SK-N-SH treated with all-trans-retinoic acid at 6 μM for 48 hours (cell line): ENCODE measurements around the gene GALNT12.

Experiments
- ARNTL ChIP-seq: fragments of 450-650 bp; formaldehyde crosslinking; IDR thresholded peaks from 2 replicates; pipeline ENCODE4 v1.5.0; 2020; ENCODE audit warnings: low read depth, mild to moderate bottlenecking, moderate library complexity, borderline replicate concordance
- CSRNP3 ChIP-seq: fragments of 250-450 bp; sonication (Bioruptor Pico); IDR thresholded peaks from 2 replicates; pipeline ENCODE4 v1.5.1; 2021; ENCODE audit warnings: mild to moderate bottlenecking, moderate library complexity
- ESRRG ChIP-seq: fragments of 250-450 bp; sonication (Bioruptor Pico); IDR thresholded peaks from 2 replicates; pipeline ENCODE4 v1.6.1; 2021; ENCODE audit warnings: mild to moderate bottlenecking
- OSR1 ChIP-seq: fragments of 250-450 bp; sonication (Bioruptor Pico); IDR thresholded peaks from 2 replicates; pipeline ENCODE4 v1.8.0; 2022; ENCODE audit warnings: moderate library complexity, mild to moderate bottlenecking, inconsistent platforms
- POU6F1 ChIP-seq: fragments of 250-450 bp; sonication (Bioruptor Pico); IDR thresholded peaks from 2 replicates; pipeline ENCODE4 v1.8.0; 2021; ENCODE audit warnings: low read depth, mild to moderate bottlenecking, moderate library complexity, borderline replicate concordance
- PPARA ChIP-seq: fragments of 250-450 bp; sonication (Bioruptor Pico); IDR thresholded peaks from 2 replicates; pipeline ENCODE4 v1.5.0; 2020; ENCODE audit warnings: mild to moderate bottlenecking, borderline replicate concordance
- RARB ChIP-seq: fragments of 250-450 bp; sonication (Bioruptor Pico); IDR thresholded peaks from 2 replicates; pipeline ENCODE4 v1.8.0; 2021; ENCODE audit warnings: mild to moderate bottlenecking, moderate library complexity
- SNAI2 ChIP-seq: fragments of 250-450 bp; sonication (Bioruptor Pico); IDR thresholded peaks from 2 replicates; pipeline ENCODE4 v1.5.0; 2020; ENCODE audit warnings: mild to moderate bottlenecking, moderate library complexity
- TCF4 ChIP-seq: fragments of 250-450 bp; sonication (Bioruptor Pico); IDR thresholded peaks from 2 replicates; pipeline ENCODE4 v1.8.0; 2021; ENCODE audit warnings: mild to moderate bottlenecking, moderate library complexity, borderline replicate concordance
- ZFP3 ChIP-seq: fragments of 250-450 bp; sonication (Bioruptor Pico); IDR thresholded peaks from 2 replicates; pipeline ENCODE4 v1.5.0; 2020; ENCODE audit warnings: mild to moderate bottlenecking, moderate library complexity
- ZNF70 ChIP-seq: fragments of 450-650 bp; formaldehyde crosslinking; IDR thresholded peaks from 2 replicates; pipeline ENCODE4 v1.5.0; 2020; ENCODE audit warnings: mild to moderate bottlenecking, moderate library complexity
- TF ChIP-seq, protein P1 (sequence below): fragments of 250-450 bp; sonication (Bioruptor Pico); IDR thresholded peaks from 2 replicates; pipeline ENCODE4 v1.8.0; 2020; ENCODE audit warnings: mild to moderate bottlenecking, moderate library complexity, borderline replicate concordance
- TF ChIP-seq, protein P2 (sequence below): fragments of 250-450 bp; sonication (Bioruptor Pico); IDR thresholded peaks from 2 replicates; pipeline ENCODE4 v1.5.1; 2020; ENCODE audit warnings: low read depth, mild to moderate bottlenecking, moderate library complexity
- TF ChIP-seq, protein P3 (sequence below): fragments of 250-450 bp; sonication (Bioruptor Pico); IDR thresholded peaks from 2 replicates; pipeline ENCODE4 v1.5.0; 2020; ENCODE audit warnings: mild to moderate bottlenecking, moderate library complexity

GRCh38 chr9:98865284-98865875 is 57.9 kb downstream of the GALNT12 start:
- TF ChIP-seq ZFP3 = no peak
- no peak for TF ChIP-seq ESRRG (CRISPR knock-in tag)
- no peak for TF ChIP-seq SNAI2 (CRISPR knock-in tag)
- TF ChIP-seq, protein P1, sequence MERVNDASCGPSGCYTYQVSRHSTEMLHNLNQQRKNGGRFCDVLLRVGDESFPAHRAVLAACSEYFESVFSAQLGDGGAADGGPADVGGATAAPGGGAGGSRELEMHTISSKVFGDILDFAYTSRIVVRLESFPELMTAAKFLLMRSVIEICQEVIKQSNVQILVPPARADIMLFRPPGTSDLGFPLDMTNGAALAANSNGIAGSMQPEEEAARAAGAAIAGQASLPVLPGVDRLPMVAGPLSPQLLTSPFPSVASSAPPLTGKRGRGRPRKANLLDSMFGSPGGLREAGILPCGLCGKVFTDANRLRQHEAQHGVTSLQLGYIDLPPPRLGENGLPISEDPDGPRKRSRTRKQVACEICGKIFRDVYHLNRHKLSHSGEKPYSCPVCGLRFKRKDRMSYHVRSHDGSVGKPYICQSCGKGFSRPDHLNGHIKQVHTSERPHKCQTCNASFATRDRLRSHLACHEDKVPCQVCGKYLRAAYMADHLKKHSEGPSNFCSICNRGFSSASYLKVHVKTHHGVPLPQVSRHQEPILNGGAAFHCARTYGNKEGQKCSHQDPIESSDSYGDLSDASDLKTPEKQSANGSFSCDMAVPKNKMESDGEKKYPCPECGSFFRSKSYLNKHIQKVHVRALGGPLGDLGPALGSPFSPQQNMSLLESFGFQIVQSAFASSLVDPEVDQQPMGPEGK (CRISPR knock-in tag) = no peak
- TF ChIP-seq ZNF70 = no peak
- TF ChIP-seq RARB = no peak
- TF ChIP-seq, protein P2, sequence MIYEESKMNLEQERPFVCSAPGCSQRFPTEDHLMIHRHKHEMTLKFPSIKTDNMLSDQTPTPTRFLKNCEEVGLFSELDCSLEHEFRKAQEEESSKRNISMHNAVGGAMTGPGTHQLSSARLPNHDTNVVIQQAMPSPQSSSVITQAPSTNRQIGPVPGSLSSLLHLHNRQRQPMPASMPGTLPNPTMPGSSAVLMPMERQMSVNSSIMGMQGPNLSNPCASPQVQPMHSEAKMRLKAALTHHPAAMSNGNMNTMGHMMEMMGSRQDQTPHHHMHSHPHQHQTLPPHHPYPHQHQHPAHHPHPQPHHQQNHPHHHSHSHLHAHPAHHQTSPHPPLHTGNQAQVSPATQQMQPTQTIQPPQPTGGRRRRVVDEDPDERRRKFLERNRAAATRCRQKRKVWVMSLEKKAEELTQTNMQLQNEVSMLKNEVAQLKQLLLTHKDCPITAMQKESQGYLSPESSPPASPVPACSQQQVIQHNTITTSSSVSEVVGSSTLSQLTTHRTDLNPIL (CRISPR knock-in tag) = no peak
- no peak for TF ChIP-seq ARNTL
- no peak for TF ChIP-seq TCF4 (CRISPR knock-in tag)
- TF ChIP-seq POU6F1 (CRISPR knock-in tag) = no peak
- TF ChIP-seq OSR1 (CRISPR knock-in tag) = no peak
- no peak for TF ChIP-seq PPARA (CRISPR knock-in tag)
- TF ChIP-seq, protein P3, sequence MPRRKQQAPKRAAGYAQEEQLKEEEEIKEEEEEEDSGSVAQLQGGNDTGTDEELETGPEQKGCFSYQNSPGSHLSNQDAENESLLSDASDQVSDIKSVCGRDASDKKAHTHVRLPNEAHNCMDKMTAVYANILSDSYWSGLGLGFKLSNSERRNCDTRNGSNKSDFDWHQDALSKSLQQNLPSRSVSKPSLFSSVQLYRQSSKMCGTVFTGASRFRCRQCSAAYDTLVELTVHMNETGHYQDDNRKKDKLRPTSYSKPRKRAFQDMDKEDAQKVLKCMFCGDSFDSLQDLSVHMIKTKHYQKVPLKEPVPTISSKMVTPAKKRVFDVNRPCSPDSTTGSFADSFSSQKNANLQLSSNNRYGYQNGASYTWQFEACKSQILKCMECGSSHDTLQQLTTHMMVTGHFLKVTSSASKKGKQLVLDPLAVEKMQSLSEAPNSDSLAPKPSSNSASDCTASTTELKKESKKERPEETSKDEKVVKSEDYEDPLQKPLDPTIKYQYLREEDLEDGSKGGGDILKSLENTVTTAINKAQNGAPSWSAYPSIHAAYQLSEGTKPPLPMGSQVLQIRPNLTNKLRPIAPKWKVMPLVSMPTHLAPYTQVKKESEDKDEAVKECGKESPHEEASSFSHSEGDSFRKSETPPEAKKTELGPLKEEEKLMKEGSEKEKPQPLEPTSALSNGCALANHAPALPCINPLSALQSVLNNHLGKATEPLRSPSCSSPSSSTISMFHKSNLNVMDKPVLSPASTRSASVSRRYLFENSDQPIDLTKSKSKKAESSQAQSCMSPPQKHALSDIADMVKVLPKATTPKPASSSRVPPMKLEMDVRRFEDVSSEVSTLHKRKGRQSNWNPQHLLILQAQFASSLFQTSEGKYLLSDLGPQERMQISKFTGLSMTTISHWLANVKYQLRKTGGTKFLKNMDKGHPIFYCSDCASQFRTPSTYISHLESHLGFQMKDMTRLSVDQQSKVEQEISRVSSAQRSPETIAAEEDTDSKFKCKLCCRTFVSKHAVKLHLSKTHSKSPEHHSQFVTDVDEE (CRISPR knock-in tag) = no peak
- no peak for TF ChIP-seq CSRNP3 (CRISPR knock-in tag)
